SK-N-SH treated with all-trans-retinoic acid at 6 μM for 48 hours (cell line): ENCODE data around the gene HGD.

ENCODE experiments used
- ATAC-seq: fragments of 200-7000 bp; cut with Tn5 transposase; 3 replicates; pipeline ENCODE4 v1.9.1; 2020; ENCODE audit warnings: mild to moderate bottlenecking, moderate library complexity
- BACH2 ChIP-seq: fragments of 250-450 bp; sonication (Bioruptor Pico); IDR thresholded peaks from 2 replicates; pipeline ENCODE4 v1.9.0; 2021; ENCODE audit warnings: mild to moderate bottlenecking, borderline replicate concordance
- ESRRG ChIP-seq: fragments of 250-450 bp; sonication (Bioruptor Pico); IDR thresholded peaks from 2 replicates; pipeline ENCODE4 v1.6.1; 2021; ENCODE audit warnings: mild to moderate bottlenecking
- GLIS3 ChIP-seq: fragments of 250-450 bp; sonication (Bioruptor Pico); IDR thresholded peaks from 2 replicates; pipeline ENCODE4 v1.5.0; 2020; ENCODE audit warnings: mild to moderate bottlenecking, moderate library complexity
- OSR1 ChIP-seq: fragments of 250-450 bp; sonication (Bioruptor Pico); IDR thresholded peaks from 2 replicates; pipeline ENCODE4 v1.8.0; 2022; ENCODE audit warnings: moderate library complexity, mild to moderate bottlenecking, inconsistent platforms
- PPARA ChIP-seq: fragments of 250-450 bp; sonication (Bioruptor Pico); IDR thresholded peaks from 2 replicates; pipeline ENCODE4 v1.5.0; 2020; ENCODE audit warnings: mild to moderate bottlenecking, borderline replicate concordance
- RARB ChIP-seq: fragments of 250-450 bp; sonication (Bioruptor Pico); IDR thresholded peaks from 2 replicates; pipeline ENCODE4 v1.8.0; 2021; ENCODE audit warnings: mild to moderate bottlenecking, moderate library complexity
- SNAI2 ChIP-seq: fragments of 250-450 bp; sonication (Bioruptor Pico); IDR thresholded peaks from 2 replicates; pipeline ENCODE4 v1.5.0; 2020; ENCODE audit warnings: mild to moderate bottlenecking, moderate library complexity
- TCF4 ChIP-seq: fragments of 250-450 bp; sonication (Bioruptor Pico); IDR thresholded peaks from 2 replicates; pipeline ENCODE4 v1.8.0; 2021; ENCODE audit warnings: mild to moderate bottlenecking, moderate library complexity, borderline replicate concordance
- TOX ChIP-seq: fragments of 250-450 bp; sonication (Bioruptor Pico); IDR thresholded peaks from 2 replicates; pipeline ENCODE4 v1.8.0; 2021; ENCODE audit warnings: mild to moderate bottlenecking, moderate library complexity, borderline replicate concordance
- ZC3H10 ChIP-seq: fragments of 250-450 bp; sonication (Bioruptor Pico); IDR thresholded peaks from 2 replicates; pipeline ENCODE4 v1.5.1; 2021; ENCODE audit warnings: mild to moderate bottlenecking, moderate library complexity
- ZFP3 ChIP-seq: fragments of 250-450 bp; sonication (Bioruptor Pico); IDR thresholded peaks from 2 replicates; pipeline ENCODE4 v1.5.0; 2020; ENCODE audit warnings: mild to moderate bottlenecking, moderate library complexity
- ZFP30 ChIP-seq: fragments of 450-650 bp; formaldehyde crosslinking; IDR thresholded peaks from 2 replicates; pipeline ENCODE4 v1.5.0; 2022; ENCODE audit warnings: mild to moderate bottlenecking, moderate library complexity
- ZNF565 ChIP-seq: fragments of 450-650 bp; formaldehyde crosslinking; conservative IDR thresholded peaks from 2 replicates; pipeline ENCODE4 v1.5.0; 2020; ENCODE audit warnings: low read depth, mild to moderate bottlenecking, moderate library complexity
- ZNF70 ChIP-seq: fragments of 450-650 bp; formaldehyde crosslinking; IDR thresholded peaks from 2 replicates; pipeline ENCODE4 v1.5.0; 2020; ENCODE audit warnings: mild to moderate bottlenecking, moderate library complexity
- ZNF8 ChIP-seq: fragments of 450-650 bp; formaldehyde crosslinking; IDR thresholded peaks from 2 replicates; pipeline ENCODE4 v1.5.0; 2020; ENCODE audit warnings: mild to moderate bottlenecking, moderate library complexity
- TF ChIP-seq, protein P1 (sequence below): fragments of 250-450 bp; sonication (Bioruptor Pico); IDR thresholded peaks from 2 replicates; pipeline ENCODE4 v1.8.0; 2021; ENCODE audit warnings: low read depth, mild to moderate bottlenecking, moderate library complexity, borderline replicate concordance
- TF ChIP-seq, protein P2 (sequence below): fragments of 250-450 bp; sonication (Bioruptor Pico); IDR thresholded peaks from 2 replicates; pipeline ENCODE4 v1.5.0; 2020; ENCODE audit warnings: mild to moderate bottlenecking, moderate library complexity
- TF ChIP-seq, protein P3 (sequence below): fragments of 250-450 bp; sonication (Bioruptor Pico); IDR thresholded peaks from 2 replicates; pipeline ENCODE4 v1.8.0; 2020; ENCODE audit warnings: mild to moderate bottlenecking, moderate library complexity, borderline replicate concordance
- TF ChIP-seq, protein P4 (sequence below): fragments of 250-450 bp; sonication (Bioruptor Pico); IDR thresholded peaks from 2 replicates; pipeline ENCODE4 v1.5.1; 2020; ENCODE audit warnings: low read depth, mild to moderate bottlenecking, moderate library complexity
- TF ChIP-seq, protein P5 (sequence below): fragments of 250-450 bp; sonication (Bioruptor Pico); IDR thresholded peaks from 2 replicates; pipeline ENCODE4 v1.5.1; 2021; ENCODE audit warnings: mild to moderate bottlenecking, moderate library complexity

The HGD gene

DNA sequence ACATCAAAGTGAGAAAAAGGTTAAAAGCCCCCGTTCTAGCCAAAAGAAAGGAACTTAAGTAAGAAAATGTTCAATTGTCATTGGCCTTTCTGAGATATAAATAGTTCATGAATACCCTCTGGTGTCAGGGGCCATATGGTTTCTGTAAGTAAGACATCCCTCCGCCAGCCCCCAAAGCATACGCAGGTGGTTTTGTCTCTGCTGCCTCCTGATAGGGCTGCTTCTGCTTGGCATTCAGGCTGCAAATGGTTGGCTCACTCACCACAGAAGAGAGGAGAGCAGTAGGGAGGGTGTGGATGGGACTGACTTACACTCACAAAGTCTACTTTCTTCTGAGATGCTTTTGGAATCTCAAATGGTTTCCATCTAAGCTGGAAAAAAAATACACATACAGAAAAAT, 29.8 kb downstream of the HGD start:
- no peak for TF ChIP-seq ESRRG (CRISPR knock-in tag)
- TF ChIP-seq TCF4 (CRISPR knock-in tag) = 0 out of 2 replicates have a peak, but pooled peaks have one; percentile 16
- peak; percentile 51; the same call in 1 of the 3 replicates for ATAC-seq

DNA sequence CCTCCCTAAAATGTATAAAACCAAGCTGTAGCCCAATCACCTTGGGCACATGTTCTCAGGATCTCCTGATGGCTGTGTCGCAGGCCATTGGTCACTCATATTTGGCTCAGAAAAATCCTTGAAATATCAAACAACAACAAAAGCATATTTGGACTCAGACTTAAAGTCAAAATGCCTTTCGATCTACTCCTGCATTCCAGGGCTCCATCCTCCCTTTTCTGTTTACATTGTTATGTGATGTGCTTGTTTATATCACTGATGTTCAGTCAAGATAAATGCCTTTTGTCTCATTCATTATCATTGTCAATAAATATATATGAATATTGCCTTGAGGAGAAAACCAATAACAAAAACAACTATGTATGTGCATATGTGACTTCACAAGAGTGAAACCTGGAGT, 31.7 kb downstream of the HGD start:
- no peak for TF ChIP-seq RARB (CRISPR knock-in tag)
- TF ChIP-seq BACH2 (CRISPR knock-in tag) = no peak
- no peak for TF ChIP-seq ZFP30 (CRISPR knock-in tag)
- TF ChIP-seq, protein P1, sequence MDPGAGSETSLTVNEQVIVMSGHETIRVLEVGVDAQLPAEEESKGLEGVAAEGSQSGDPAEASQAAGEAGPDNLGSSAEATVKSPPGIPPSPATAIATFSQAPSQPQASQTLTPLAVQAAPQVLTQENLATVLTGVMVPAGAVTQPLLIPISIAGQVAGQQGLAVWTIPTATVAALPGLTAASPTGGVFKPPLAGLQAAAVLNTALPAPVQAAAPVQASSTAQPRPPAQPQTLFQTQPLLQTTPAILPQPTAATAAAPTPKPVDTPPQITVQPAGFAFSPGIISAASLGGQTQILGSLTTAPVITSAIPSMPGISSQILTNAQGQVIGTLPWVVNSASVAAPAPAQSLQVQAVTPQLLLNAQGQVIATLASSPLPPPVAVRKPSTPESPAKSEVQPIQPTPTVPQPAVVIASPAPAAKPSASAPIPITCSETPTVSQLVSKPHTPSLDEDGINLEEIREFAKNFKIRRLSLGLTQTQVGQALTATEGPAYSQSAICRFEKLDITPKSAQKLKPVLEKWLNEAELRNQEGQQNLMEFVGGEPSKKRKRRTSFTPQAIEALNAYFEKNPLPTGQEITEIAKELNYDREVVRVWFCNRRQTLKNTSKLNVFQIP (CRISPR knock-in tag) = no peak
- TF ChIP-seq ZC3H10 (CRISPR knock-in tag) = no peak
- TF ChIP-seq ZNF8 (CRISPR knock-in tag) = no peak
- no peak for TF ChIP-seq ESRRG (CRISPR knock-in tag)
- no peak for TF ChIP-seq ZNF70 (CRISPR knock-in tag)
- TF ChIP-seq SNAI2 = no peak
- TF ChIP-seq, protein P2, sequence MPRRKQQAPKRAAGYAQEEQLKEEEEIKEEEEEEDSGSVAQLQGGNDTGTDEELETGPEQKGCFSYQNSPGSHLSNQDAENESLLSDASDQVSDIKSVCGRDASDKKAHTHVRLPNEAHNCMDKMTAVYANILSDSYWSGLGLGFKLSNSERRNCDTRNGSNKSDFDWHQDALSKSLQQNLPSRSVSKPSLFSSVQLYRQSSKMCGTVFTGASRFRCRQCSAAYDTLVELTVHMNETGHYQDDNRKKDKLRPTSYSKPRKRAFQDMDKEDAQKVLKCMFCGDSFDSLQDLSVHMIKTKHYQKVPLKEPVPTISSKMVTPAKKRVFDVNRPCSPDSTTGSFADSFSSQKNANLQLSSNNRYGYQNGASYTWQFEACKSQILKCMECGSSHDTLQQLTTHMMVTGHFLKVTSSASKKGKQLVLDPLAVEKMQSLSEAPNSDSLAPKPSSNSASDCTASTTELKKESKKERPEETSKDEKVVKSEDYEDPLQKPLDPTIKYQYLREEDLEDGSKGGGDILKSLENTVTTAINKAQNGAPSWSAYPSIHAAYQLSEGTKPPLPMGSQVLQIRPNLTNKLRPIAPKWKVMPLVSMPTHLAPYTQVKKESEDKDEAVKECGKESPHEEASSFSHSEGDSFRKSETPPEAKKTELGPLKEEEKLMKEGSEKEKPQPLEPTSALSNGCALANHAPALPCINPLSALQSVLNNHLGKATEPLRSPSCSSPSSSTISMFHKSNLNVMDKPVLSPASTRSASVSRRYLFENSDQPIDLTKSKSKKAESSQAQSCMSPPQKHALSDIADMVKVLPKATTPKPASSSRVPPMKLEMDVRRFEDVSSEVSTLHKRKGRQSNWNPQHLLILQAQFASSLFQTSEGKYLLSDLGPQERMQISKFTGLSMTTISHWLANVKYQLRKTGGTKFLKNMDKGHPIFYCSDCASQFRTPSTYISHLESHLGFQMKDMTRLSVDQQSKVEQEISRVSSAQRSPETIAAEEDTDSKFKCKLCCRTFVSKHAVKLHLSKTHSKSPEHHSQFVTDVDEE = no peak
- no peak for TF ChIP-seq ZNF565 (CRISPR knock-in tag)
- no peak for TF ChIP-seq TOX
- TF ChIP-seq, protein P3, sequence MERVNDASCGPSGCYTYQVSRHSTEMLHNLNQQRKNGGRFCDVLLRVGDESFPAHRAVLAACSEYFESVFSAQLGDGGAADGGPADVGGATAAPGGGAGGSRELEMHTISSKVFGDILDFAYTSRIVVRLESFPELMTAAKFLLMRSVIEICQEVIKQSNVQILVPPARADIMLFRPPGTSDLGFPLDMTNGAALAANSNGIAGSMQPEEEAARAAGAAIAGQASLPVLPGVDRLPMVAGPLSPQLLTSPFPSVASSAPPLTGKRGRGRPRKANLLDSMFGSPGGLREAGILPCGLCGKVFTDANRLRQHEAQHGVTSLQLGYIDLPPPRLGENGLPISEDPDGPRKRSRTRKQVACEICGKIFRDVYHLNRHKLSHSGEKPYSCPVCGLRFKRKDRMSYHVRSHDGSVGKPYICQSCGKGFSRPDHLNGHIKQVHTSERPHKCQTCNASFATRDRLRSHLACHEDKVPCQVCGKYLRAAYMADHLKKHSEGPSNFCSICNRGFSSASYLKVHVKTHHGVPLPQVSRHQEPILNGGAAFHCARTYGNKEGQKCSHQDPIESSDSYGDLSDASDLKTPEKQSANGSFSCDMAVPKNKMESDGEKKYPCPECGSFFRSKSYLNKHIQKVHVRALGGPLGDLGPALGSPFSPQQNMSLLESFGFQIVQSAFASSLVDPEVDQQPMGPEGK (CRISPR knock-in tag) = no peak
- TF ChIP-seq GLIS3 (CRISPR knock-in tag) = no peak
- no peak for ATAC-seq

DNA sequence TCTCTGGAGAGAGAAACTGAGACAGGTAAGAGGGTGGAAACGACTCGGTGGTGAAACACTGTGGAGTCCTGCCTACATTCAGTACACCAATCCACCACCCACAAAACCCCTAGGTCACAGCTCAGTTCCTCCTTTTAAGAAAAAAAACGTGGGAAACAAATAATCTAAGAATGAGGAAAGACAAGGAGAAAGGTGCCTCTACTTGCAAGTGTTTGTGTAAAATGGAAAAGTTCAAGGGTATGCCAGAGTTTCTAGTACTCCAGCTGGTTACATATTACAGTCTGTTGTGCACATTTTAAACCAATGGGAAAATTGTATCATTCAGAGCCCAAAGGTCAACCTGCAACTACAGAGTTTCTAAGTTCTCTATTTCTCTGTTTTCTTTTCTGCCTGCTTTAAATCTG, 32.2 kb downstream of the HGD start:
- TF ChIP-seq ZNF565 (CRISPR knock-in tag) (no peak), ZNF8 (CRISPR knock-in tag) (no peak), ZFP3 (CRISPR knock-in tag) (no peak), ESRRG (CRISPR knock-in tag) (no peak), ZC3H10 (CRISPR knock-in tag) (no peak), PPARA (CRISPR knock-in tag) (no peak), OSR1 (CRISPR knock-in tag) (no peak)
- TF ChIP-seq, protein P4, sequence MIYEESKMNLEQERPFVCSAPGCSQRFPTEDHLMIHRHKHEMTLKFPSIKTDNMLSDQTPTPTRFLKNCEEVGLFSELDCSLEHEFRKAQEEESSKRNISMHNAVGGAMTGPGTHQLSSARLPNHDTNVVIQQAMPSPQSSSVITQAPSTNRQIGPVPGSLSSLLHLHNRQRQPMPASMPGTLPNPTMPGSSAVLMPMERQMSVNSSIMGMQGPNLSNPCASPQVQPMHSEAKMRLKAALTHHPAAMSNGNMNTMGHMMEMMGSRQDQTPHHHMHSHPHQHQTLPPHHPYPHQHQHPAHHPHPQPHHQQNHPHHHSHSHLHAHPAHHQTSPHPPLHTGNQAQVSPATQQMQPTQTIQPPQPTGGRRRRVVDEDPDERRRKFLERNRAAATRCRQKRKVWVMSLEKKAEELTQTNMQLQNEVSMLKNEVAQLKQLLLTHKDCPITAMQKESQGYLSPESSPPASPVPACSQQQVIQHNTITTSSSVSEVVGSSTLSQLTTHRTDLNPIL (CRISPR knock-in tag) = no peak
- TF ChIP-seq, protein P5, sequence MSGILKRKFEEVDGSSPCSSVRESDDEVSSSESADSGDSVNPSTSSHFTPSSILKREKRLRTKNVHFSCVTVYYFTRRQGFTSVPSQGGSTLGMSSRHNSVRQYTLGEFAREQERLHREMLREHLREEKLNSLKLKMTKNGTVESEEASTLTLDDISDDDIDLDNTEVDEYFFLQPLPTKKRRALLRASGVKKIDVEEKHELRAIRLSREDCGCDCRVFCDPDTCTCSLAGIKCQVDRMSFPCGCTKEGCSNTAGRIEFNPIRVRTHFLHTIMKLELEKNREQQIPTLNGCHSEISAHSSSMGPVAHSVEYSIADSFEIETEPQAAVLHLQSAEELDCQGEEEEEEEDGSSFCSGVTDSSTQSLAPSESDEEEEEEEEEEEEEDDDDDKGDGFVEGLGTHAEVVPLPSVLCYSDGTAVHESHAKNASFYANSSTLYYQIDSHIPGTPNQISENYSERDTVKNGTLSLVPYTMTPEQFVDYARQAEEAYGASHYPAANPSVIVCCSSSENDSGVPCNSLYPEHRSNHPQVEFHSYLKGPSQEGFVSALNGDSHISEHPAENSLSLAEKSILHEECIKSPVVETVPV (CRISPR knock-in tag) = no peak
- TF ChIP-seq, all 23 proteins: peak for 0
- ATAC-seq = no peak

DNA sequence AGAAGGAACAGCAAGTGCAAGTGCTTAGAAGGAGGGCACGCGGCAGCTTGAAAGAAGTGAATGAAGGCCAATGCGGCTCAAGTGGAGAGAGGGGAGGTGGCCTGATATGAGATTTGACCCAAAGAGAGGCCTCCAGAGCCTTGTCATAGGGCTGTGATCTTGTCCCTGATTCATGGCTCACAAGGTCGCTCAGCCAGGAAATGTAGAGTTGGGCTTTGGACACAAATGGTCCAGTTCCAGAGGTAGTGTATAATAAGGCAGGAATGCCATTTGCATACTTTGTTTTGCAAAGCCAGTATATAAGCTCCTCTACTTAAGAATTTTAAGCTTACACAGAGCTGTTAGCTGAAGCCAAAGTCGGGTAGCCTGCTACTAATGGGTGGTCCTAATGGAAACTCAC, 33.7 kb downstream of the HGD start:
- TF ChIP-seq ZFP3 (CRISPR knock-in tag) (no peak), RARB (CRISPR knock-in tag) (no peak), ESRRG (CRISPR knock-in tag) (no peak)
- TF ChIP-seq, protein P3 (CRISPR knock-in tag) = no peak
- TF ChIP-seq, protein P2 = no peak
- TF ChIP-seq, protein P1 (CRISPR knock-in tag) = no peak
- ATAC-seq = no peak
